IPS-18a (cell line): ENCODE results near the gene SLC16A12.

Experiments
- H3K27ac ChIP-seq: one replicate; pipeline ENCODE4 v1.5.1; 2013; ENCODE audit warnings: low read length
- H3K27me3 ChIP-seq: one replicate; pipeline ENCODE4 v1.6.1; 2013; ENCODE audit warnings: mild to moderate bottlenecking, low read length; ENCODE audit not compliant: control insufficient read depth, insufficient read depth
- H3K36me3 ChIP-seq: one replicate; pipeline ENCODE4 v1.6.1; 2013; ENCODE audit warnings: low read depth, low read length; ENCODE audit not compliant: control insufficient read depth
- H3K4me1 ChIP-seq: one replicate; pipeline ENCODE4 v1.6.1; 2013; ENCODE audit warnings: low read depth, low read length; ENCODE audit not compliant: control insufficient read depth
- H3K4me3 ChIP-seq: one replicate; pipeline ENCODE4 v1.5.1; 2013; ENCODE audit warnings: low read length
- H3K9ac ChIP-seq: one replicate; pipeline ENCODE4 v1.6.1; 2013; ENCODE audit warnings: mild to moderate bottlenecking, low read length, moderate library complexity
- H3K9me3 ChIP-seq: one replicate; pipeline ENCODE4 v1.6.1; 2013; ENCODE audit warnings: low read depth, low read length; ENCODE audit not compliant: control insufficient read depth

SLC16A12 gene, protein sequence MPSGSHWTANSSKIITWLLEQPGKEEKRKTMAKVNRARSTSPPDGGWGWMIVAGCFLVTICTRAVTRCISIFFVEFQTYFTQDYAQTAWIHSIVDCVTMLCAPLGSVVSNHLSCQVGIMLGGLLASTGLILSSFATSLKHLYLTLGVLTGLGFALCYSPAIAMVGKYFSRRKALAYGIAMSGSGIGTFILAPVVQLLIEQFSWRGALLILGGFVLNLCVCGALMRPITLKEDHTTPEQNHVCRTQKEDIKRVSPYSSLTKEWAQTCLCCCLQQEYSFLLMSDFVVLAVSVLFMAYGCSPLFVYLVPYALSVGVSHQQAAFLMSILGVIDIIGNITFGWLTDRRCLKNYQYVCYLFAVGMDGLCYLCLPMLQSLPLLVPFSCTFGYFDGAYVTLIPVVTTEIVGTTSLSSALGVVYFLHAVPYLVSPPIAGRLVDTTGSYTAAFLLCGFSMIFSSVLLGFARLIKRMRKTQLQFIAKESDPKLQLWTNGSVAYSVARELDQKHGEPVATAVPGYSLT

DNA sequence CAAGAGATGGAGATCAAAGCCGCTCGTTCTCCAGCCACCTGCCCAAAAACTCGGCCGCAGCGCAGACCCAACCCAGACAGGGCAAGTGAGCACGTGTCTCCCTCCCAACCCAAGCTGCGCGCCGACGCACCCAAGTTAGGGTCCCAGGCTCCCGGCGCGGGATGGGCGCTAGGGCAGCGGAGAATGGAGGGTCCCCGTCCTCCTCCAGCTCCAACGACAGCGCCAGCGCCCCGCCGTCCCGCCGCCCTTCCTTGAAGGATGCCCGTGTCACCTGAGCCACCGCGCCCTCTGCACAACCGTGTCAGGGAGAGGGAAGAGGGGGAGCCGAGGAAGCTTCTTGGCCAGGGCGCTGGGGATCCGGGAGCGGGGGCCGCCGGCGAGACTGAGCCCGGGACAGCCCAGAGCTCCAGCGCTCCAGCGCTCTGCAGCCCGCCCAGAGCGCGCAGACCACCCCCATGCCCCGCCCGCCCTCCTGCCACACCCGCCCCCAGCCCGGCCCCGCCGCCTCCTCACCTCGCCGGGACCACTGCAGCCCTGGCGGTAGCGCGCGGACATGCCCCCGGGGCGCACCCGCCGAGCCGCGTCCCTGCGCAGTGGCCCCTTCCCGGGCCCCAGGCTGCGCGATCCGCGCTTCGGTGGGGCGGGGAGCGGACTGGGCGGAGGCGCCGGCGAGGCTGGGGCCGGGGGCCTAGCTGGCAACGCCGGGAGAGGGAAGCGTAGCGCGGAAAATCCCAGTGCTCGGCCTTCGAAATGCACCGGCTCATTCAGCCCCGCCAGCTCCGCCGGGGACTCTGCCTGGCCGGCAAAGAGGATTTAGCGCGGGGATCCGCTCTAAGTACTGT lies at the start of gene SLC16A12:
Gene SLC16A12 (minus strand): TSS at position 424 of the 842 bp plus-strand sequence. CDS start 73,016 bp downstream, outside the sequence.
- H3K27ac ChIP-seq: no peak within 1 kb of the TSS
- H3K27me3 ChIP-seq: peaks cover 47% of the 10 kb centered on the region
- H3K9me3 ChIP-seq: no peaks in the 10 kb centered on the region
- peak within 1 kb of the TSS; percentile 20 for H3K9ac ChIP-seq
- H3K4me3 ChIP-seq: peak within 1 kb of the TSS; percentile 73
- no peaks in the 10 kb centered on the region for H3K36me3 ChIP-seq
- H3K4me1 ChIP-seq: peaks cover 28% of the 10 kb centered on the region

DNA sequence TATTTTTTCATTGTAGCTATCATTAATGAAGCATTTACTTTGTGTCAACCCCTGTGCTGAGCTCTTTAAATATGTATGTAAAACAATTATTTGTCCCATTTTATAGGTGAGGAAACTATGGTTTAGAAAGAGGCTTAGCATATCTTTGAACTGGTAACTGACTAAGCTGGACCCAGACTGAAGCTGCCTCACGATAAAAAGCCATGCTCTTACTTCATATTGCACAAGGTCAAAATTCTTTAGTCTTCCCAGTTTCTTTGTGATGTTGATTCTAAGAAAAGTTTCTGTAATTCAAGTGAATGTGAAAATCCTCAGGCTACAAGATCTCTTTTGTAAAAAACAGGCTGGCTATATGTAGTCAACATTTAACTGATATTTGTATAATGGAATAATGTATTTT lies 46.6 kb upstream of the SLC16A12 start:
- Histone ChIP-seq H3K4me3 (no peak overlapping the region), H3K27ac (no peak overlapping the region), H3K9me3 (no peaks in the 10 kb centered on the region), H3K36me3 (peaks cover 13% of the 10 kb centered on the region), H3K9ac (no peak overlapping the region), H3K4me1 (peaks cover 5% of the 10 kb centered on the region), H3K27me3 (no peaks in the 10 kb centered on the region)

DNA sequence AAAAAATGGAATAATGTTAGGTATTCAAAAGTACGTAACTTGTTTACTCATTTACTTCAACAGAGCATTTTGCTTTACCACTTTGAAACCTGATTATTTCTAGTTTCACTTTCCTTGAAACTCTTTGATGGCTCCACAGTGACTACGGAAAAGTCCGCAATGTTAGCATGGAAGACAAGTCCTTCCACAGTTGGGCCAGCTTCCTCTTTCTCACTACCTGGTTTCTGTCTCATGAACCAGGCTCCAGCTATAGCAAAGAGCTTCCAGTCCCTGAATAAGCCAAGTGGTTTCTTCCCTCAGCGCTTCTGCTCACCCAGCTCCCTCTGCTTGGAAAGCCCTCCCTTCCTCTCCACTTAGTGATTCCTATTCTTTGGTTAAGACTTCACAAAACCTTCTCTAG lies 44.8 kb upstream of the SLC16A12 start:
- Histone ChIP-seq H3K4me3 (no peak overlapping the region), H3K36me3 (peaks cover 13% of the 10 kb centered on the region), H3K4me1 (peaks cover 5% of the 10 kb centered on the region), H3K27me3 (no peaks in the 10 kb centered on the region), H3K27ac (no peak overlapping the region), H3K9ac (no peak overlapping the region), H3K9me3 (no peaks in the 10 kb centered on the region)

DNA sequence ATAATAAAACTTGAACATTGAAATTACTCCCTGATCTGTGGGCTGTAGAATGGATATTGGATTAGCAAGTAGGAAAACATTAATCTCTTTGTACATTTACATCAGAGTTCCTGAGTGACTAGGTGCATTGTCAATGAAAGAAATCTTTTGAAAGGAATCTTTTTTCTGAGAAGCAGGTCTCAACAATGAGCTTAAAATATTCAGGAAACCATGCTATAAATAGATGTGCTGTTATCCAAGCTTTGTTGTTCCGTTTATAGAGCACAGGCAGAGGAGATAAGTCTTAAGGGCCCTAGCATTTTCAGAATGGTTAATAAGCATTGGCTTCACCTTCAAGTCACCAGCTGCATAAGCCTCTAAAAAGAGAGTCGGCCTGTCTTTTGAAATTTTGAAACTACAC lies 41.3 kb upstream of the SLC16A12 start:
- no peak overlapping the region for H3K9ac ChIP-seq
- H3K9me3 ChIP-seq: no peaks in the 10 kb centered on the region
- H3K27me3 ChIP-seq: no peaks in the 10 kb centered on the region
- H3K36me3 ChIP-seq: no peaks in the 10 kb centered on the region
- H3K27ac ChIP-seq: no peak overlapping the region
- no peaks in the 10 kb centered on the region for H3K4me1 ChIP-seq
- no peak overlapping the region for H3K4me3 ChIP-seq

DNA sequence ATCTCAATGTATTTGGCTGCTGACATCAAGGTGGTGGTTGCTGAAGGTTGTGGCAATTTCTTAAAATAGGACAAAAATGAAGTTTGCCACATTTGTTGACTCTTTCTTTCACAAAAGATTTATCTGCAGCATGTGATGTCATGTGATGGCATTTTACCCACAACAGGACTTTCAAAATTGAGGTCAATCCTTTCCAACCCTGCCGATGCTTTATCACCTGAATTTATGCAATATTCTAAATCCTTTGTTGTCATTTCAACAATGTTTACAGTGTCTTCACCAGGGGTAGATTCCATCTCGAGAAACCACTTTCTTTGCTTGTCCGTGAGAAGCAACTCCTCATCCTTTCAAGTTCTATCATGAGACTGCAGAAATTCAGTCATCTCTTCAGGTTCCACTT lies 40.6 kb upstream of the SLC16A12 start:
- no peak overlapping the region for H3K9ac ChIP-seq
- H3K36me3 ChIP-seq: no peaks in the 10 kb centered on the region
- no peak overlapping the region for H3K27ac ChIP-seq
- H3K4me3 ChIP-seq: no peak overlapping the region
- H3K9me3 ChIP-seq: no peaks in the 10 kb centered on the region
- no peaks in the 10 kb centered on the region for H3K27me3 ChIP-seq
- no peaks in the 10 kb centered on the region for H3K4me1 ChIP-seq

DNA sequence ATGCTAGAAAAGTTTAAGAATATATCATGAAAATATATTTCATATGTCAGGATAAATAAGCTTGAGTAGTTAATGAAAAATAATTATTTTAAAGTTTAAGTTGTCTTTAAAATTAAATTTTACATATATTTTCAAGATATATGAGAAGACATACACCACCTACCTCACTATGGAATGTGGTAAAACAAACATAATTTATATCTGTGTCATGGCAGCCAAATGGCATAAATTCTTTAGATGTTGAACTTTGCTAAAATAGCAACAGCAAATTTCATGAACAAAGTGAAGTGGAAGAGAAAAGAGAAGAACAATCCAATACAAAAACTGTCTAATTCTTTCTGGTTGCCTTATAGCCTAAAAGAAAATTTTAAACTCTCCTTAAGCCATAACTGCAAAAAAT lies 39.6 kb upstream of the SLC16A12 start:
- H3K4me1 ChIP-seq: no peaks in the 10 kb centered on the region
- H3K36me3 ChIP-seq: no peaks in the 10 kb centered on the region
- H3K9me3 ChIP-seq: no peaks in the 10 kb centered on the region
- no peak overlapping the region for H3K4me3 ChIP-seq
- H3K9ac ChIP-seq: no peak overlapping the region
- H3K27ac ChIP-seq: no peak overlapping the region
- H3K27me3 ChIP-seq: no peaks in the 10 kb centered on the region

DNA sequence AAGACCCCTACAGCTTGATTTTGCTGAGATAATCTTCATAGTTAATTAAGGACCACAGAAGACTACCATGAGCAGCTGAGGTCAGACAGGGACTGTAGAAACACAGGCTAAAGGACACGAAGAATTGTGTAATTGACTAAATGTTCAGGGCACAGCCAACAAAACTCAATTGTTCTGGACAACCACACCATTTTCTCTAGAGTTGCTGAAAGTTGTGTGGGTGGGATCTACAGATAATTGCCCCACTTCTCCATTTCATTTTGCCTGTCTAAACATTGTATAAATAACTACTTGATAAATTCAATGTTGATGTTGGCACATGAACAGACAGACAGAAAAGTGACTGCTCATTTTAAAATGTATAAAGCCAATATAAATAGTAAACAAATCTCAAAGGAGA lies 39.0 kb upstream of the SLC16A12 start:
- H3K27me3 ChIP-seq: no peaks in the 10 kb centered on the region
- no peak overlapping the region for H3K9ac ChIP-seq
- H3K36me3 ChIP-seq: no peaks in the 10 kb centered on the region
- H3K4me1 ChIP-seq: no peaks in the 10 kb centered on the region
- no peak overlapping the region for H3K4me3 ChIP-seq
- H3K27ac ChIP-seq: no peak overlapping the region
- H3K9me3 ChIP-seq: no peaks in the 10 kb centered on the region

DNA sequence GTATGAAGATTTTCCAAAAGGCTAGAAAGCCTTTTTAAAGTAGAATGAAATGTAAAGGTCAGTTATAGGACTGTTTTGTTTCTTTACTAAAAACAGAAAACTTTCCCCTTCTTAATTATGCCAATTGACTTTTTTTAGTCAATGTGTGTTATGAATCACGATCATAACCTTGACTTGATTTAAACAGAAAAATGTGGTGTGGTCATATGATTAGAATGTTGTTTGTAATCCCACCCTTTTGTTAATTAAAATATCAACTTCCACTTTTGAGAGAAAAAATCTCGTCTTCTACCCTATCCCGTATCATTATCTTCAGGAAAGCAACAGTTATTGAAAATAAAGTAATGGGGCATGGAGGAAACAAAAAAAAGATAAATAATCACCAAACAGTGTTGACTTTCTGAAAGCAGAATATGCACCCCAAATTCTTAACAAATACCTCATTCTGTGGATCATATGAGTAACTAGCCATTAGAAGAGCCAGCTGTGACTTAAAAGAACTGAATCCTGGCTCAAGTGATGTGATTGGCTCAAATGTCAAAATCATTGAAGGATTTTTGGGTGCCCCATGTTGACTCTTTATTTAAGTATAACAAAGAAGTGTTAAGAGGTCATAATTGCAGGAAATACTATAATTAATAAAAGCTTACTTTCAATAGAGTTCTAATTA lies 32.3 kb upstream of the SLC16A12 start:
- H3K4me1 ChIP-seq: peaks cover 8% of the 10 kb centered on the region
- H3K4me3 ChIP-seq: no peak overlapping the region
- no peaks in the 10 kb centered on the region for H3K36me3 ChIP-seq
- H3K27me3 ChIP-seq: no peaks in the 10 kb centered on the region
- H3K9ac ChIP-seq: no peak overlapping the region
- no peaks in the 10 kb centered on the region for H3K9me3 ChIP-seq
- no peak overlapping the region for H3K27ac ChIP-seq

DNA sequence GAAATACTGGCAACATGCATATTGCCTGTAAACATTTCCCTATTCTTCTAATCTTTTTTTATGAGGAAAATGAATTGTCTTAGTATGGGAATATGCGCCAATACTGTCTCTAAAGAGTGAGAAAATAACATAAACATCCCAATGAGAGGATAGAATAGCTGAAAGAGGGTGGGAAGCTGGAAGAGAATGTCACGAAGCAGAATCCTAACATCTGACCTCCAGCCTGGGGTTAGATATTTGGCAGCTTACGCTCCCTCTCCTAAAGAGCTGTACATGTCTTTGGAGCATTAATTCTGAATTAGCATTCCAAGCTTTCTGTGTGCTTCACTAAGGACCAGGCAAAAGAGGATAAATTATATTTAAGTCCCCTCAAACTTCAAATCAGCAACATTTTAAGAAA lies 31.6 kb upstream of the SLC16A12 start:
- no peaks in the 10 kb centered on the region for H3K9me3 ChIP-seq
- peaks cover 15% of the 10 kb centered on the region for H3K4me1 ChIP-seq
- H3K27ac ChIP-seq: no peak overlapping the region
- H3K9ac ChIP-seq: no peak overlapping the region
- no peak overlapping the region for H3K4me3 ChIP-seq
- H3K27me3 ChIP-seq: no peaks in the 10 kb centered on the region
- H3K36me3 ChIP-seq: no peaks in the 10 kb centered on the region

DNA sequence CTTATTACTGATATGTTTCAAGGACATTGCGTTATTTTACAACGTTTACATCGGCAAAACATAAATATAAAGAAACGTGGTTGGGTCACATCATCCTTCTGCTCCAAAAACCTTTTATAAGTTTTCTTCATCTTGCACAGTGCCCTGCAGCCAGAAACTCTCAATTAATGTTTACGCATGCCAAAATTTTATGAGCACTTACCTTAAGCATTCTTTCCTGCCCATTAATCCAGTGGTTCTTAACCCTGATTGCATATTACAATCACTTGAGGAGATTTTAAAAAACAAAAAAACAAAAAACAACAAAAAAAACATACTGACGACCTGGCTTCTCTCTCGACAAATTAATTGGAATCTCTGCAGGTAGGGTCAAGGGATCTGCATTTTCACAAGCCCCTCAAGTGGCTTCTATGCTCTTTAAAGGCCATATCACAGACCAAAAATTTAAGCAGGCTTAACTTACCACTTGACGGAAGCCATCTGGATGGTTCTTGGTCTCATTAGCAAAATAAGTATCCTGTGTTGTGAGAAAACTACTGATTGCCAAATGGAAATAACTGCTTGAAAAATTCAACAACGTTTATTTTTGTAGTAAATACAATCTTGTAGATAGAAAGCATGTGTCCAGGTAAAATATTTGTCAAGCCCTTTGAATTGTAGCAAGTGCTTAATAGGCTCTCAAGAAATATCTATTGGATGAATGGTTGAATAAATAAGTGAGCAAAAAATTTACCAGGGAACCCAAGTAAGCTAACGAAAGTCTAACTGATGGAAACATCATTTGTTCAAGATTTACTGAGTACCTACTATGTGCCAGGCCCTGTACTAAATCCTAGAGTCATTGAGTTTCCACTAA lies 30.9 kb upstream of the SLC16A12 start:
- Histone ChIP-seq H3K36me3 (no peaks in the 10 kb centered on the region), H3K27ac (no peak overlapping the region), H3K9ac (no peak overlapping the region), H3K9me3 (no peaks in the 10 kb centered on the region), H3K4me3 (no peak overlapping the region), H3K4me1 (peaks cover 18% of the 10 kb centered on the region), H3K27me3 (no peaks in the 10 kb centered on the region)
